A549 treated with ZK216348 at 1 μM for 4 hours (cell line): ENCODE data around the gene TBX18. TPM values are rescaled to one million over a fixed set of nuclear protein-coding genes. Genes with fewer than 3 reads are reported as not detected.

Source experiments
- total RNA-seq: library from RNA; stranded (reverse); fragments of 200-300 nt; extraction: Qiagen RNA extraction; gene quantifications from 5 replicates; pipeline ENCODE4 v1.2.3, GENCODE V29; 2022; ENCODE audit warnings: low read depth

Gene TBX18
- 14.6 to 24.8 TPM (median 20.3 TPM) in 5 replicates for total RNA-seq

DNA sequence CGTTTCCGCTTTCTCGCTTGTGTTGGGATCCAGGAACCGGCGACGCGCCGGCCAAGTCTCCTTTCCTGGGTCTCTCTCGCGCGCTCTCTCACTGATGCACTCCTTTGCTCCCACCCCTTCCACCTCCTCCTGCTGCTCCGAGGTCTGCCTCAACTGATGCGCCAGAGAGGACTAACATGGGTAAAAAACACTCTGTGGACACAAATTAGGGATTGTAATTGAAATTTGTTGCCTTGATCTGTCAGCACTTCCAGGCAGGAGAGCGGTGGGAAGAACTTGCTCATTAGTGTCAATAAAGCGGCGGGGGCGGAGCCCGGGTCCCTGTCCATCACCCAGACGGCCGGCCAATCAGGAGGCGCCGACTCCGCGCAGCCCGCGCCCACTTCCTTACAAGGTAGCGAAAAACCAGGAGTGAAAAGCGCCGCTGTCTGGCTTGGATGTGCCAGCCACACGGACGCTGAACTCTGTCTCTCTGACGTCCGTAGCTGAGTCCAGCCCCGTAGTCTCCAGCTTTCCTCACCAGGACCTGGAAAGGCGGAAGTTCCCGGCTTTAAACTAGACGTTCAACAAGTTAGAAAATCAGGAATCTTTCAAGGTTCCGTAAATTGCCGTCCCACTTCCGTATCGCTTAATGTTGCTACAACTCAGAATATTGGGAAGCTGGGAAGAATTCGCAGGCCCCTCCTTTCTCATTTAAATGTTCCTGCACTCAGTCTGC is at the start of gene TBX18:
TSS of gene TBX18 (minus strand) at position 267 of the 718 bp plus-strand sequence. CDS start 417 bp downstream, outside the sequence.

